ENCODE measurements around the gene SGK2. TPM values are rescaled to one million over a fixed set of nuclear protein-coding genes. Genes with fewer than 3 reads are reported as not detected.

The SGK2 gene
- polyA plus RNA-seq (ENCODE audit: insufficient read length): 73.0 TPM
- long read RNA-seq, donor 1, transcript SGK2-203 (13 exons, 1,911 nt): major isoform, 5 of 8 reads
- long read RNA-seq, donor 1, partial matches to known transcripts: 0 of 8 reads
- long read RNA-seq, donor 1, other reads (novel, unspliced or antisense): 0 of 8 reads
- long read RNA-seq, donor 2, partial matches to known transcripts: 0 of 1 reads
- long read RNA-seq, donor 2, other reads (novel, unspliced or antisense): 0 of 1 reads
- long read RNA-seq, donor 3, partial matches to known transcripts: 0 of 3 reads
- long read RNA-seq, donor 3, other reads (novel, unspliced or antisense): 0 of 3 reads
- long read RNA-seq, donor 4: 0 reads
- long read RNA-seq, donor 5, partial matches to known transcripts: 0 of 1 reads
- long read RNA-seq, donor 5, other reads (novel, unspliced or antisense): 0 of 1 reads
- long read RNA-seq, donor 6, partial matches to known transcripts: 0 of 3 reads
- long read RNA-seq, donor 6, other reads (novel, unspliced or antisense): 0 of 3 reads
- long read RNA-seq, donor 7, partial matches to known transcripts: 5 of 9 reads
- long read RNA-seq, donor 7, other reads (novel, unspliced or antisense): 0 of 9 reads
- long read RNA-seq, donor 8, partial matches to known transcripts: 0 of 1 reads
- long read RNA-seq, donor 8, other reads (novel, unspliced or antisense): 0 of 1 reads

DNA sequence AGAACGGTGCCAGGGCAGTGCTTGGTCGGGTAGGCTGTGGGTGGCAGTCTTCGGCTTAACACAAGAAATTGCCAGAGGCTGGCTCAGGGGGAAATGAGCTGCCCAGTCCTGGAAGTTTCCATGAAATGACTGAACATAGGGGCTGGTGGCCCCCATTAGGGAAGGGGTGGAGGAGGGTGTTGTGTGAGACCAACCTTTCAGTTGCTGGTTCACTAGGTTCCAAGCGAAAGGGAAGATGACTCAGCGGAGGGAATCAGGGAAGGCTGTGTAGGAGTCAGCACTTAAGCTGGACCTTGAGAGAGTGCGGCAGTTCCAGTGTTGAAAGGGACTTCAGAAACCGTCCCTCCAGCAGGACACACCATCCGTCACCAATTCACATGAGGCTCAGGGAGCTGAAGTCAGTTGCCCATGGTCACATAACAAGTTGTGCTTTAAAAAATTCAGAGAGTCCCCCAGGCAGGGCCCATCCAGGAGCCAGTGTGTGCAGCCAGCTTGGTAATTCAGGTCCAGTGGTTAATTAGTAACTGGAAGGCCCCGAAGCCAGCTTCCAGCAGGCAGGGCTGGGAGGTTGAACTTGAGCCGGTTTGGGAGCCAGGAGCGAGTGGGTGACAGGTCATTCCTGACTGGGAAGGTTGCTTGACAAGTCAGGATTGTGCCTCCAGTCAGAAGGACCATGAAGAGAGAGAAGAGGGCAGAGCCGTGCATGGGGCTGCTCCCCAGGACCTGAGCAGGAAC is at the start of gene SGK2:
TSS of gene SGK2 (plus strand) at position 616 of the 735 bp plus-strand sequence. CDS start 7,469 bp downstream, outside the sequence.
- peak; percentile 78 for DNase-seq

DNA sequence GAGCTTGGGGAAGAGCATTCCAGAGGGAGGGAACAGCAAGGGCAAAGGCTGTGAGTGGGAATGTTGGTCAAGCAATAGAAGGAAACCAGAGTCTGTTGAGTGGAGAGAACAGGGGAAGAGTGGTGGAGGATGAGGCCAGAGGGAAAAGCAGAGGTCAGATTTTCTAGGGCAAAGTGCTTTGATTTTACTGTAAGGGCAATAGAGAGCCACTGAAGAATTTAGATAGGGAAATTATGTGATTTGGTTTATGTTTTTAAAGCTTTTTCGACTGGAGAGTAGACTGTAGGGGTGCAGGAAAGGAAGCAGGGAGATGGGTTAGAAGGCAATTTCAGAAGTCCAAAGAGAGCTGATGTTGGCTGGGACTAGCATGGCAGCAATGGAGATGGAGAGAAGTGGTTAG is 46.9 kb upstream of the SGK2 start:
- DNase-seq: no peak

DNA sequence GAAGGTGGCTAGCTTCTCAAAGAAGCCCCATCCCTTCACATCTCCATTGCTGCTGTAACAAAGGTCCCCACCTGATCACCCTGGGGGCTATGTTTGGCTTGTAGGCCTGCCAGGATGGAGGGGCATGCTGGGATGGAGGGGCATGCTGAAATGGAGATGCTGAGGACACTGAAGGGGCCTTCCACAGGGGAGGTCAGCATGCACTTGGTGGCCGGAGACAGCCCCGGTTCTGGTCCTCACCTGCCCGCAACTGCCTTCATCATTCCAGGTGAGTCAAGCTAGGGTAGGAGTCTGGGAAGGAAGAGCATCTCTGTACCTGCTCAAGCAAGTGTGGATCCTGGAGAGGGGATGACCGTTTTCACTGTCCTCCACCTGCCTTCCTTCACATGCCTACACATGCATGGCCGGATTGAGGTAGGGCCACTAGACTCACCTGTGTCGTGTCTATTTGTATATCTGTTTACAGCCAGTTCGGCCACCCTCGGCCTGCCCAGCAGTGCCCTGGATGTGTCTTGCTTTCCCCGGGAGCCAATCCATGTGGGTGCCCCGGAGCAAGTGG is 45.4 kb upstream of the SGK2 start:
- no peak for DNase-seq

DNA sequence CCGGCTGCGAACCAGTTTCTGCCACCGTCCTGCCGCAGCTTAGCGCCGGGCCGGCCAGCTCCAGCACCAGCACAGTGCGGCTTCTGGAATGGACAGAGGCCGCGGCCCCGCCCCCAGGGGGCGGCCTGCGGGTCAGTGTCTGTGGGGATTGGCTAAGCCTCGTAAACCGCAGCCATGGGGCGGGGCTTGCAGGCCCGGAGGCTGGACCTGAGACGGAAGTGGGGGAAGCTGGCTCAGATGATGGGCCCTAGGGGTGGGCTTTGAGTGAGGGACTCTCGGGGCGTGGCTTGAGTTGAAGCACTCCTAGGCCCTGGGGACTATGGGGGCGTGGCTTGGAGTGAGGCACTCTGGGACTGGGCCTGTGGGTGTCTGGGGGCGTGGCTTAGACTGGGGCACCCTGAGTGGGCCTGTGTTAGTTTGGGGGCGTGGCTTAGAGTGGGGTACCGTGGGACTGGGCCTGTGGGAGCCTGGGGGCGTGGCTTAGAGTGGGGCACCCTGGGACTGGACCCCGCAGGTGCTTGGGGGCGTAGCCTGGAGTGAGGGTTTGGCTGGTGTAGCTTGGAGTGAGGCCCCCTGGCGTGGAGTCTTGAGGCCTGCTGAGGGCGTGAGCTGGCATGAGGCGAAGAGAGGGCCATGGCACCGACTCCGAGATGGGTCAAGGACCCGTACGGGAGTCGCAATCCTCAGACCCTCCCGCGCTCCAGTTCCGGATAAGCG is 44.7 kb upstream of the SGK2 start:
- peak; percentile 98 for DNase-seq

DNA sequence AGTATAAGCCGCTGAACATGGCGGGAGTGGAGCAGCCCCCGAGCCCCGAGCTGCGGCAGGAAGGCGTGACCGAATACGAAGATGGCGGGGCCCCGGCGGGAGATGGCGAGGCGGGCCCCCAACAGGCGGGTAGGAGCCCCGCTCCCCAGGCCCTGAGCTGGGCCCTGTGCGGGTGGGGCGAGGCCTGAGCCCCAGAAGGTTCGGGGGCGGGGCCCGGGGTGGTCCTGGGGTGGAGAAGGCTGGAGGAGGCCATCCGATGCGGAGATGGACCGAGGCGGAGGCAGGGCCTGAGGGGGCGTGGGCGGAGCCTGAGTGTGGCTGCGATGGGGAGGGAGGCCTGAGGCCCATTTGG is 44.2 kb upstream of the SGK2 start:
- no peak for DNase-seq

DNA sequence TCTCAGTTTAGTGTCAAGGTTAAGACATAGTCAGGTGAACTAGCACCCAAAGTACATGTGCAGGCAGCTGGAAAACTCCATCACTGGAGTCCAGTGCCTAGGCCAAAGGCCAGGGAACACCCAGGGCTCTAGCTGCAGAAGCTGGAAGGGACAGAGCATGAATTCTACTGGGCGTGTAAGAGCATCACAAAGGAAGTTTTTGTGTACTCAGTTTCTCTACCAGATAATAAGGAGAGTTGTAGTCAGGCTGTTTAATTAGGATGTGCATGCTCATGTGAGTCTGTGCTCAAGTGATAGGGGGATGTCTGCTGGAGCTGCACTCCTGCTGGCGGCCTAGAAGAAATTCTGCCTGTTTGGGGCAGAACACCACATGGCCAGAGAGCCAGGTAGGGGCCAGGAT is 43.2 kb upstream of the SGK2 start:
- no peak for DNase-seq

DNA sequence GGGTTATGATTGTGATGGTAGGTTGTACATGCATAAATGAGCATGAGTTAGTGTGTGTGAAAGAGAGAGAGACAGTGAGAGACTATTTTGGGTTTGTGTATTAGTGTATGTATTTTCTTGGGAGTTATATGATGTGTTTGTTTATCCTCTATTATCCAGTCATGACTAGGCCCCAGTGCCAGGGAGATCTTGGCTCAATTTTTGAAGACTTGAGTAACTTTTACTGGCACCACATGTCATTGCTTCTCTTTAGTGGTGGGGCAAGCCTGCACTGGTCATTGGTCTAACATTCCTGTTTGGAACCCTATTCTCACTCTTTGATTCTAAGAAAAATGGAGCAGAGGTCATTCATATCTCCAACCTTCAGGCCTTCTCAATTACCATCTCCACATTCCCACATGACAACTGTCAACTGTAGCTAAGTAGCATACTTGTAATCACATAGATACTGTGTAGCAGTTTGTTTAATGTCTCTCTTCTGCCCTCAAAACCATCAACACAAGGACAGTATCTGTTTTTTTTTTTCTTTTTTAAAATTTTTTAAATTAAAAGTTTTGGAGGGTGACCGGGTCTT is 42.5 kb upstream of the SGK2 start:
- DNase-seq: no peak

DNA sequence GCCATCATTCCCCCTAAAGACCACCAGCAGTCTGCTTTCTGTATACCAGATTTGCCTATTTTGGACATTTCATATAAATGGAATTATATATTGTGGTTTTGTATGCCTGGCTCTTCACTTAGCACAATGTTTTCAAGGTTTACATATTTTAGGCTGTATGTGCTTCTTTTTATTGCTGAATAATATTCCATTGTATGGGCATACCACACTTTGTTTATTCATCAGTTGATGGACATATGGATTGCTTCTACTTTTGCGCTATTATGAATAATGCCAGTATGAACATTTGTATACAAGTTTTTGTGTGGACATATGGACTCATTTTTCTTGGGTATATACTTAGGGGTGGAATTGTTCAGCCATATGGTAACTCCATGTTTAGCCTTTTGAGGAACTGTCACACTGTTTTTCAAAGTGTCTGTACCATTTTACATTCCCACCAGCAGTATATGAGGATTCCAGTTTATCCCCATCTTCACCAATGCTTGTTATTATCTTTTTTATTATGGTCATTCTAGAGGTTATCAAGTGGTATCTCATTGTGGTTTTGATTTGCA is 38.7 kb upstream of the SGK2 start:
- DNase-seq: no peak

DNA sequence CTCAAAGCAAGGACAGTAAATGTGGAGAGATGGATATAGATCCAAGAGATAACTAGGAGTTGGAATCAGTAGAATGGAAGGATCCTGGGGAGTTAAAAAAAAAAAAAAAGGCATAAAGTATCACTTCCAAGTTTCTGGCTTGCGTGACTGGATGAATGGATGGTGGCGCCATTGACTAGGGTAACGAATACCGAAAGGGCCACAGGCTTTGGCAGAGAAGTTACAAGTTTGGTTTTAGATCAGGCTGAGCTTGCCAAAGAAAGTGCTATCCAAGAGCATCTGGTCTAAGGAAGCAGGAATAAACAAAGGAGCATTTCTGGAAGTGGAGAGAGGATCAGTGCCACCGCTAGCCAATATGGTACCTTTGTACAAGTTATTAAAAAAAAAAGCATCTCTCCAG is 33.8 kb upstream of the SGK2 start:
- no peak for DNase-seq

DNA sequence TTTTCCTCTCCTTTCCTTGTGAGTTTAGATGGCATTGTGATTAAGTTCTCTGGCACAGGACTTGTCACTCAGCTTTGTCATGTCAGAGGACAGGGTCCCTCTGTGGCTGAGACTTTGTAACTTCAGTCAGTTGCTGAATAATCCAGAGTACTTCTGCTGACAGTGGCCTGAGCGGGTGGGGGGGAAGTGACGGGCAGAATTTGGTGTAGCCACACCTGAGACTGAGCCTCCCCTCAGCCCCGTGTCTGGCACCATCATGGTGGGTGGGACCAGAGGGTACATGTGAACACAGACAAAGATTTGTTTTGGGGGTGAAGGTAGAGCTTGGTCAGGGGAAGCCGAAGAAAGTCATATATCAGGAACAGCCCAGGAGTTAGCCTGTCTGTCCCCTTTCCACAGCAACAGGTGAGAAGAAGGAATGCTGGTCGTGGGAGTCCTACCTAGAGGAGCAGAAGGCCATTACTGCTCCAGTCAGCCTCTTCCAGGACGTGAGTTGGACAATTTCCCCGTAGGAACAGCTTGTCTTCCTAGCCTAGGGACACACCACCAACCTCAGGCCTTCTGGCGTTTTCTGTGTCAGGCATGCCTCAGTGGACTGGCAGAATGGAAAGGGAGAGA is 30.5 kb upstream of the SGK2 start:
- DNase-seq: no peak

DNA sequence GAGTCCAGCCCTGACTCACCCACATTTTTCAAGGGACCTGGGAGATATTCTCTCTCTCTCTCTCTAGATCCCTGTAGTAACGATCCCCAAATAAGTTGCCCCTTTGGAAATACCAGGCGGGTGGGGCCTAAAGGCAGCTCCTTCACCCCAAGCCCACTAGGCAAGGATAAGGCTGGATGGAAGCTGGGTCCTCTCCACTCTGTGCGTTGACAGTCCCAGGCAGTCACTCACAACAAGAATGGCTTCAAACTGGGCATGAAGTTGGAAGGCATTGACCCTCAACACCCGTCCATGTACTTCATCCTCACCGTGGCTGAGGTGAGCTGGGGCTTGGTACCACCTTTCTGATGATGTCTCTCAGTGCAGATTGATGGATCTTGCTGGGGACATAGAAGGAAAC is 29.8 kb upstream of the SGK2 start:
- DNase-seq: no peak

DNA sequence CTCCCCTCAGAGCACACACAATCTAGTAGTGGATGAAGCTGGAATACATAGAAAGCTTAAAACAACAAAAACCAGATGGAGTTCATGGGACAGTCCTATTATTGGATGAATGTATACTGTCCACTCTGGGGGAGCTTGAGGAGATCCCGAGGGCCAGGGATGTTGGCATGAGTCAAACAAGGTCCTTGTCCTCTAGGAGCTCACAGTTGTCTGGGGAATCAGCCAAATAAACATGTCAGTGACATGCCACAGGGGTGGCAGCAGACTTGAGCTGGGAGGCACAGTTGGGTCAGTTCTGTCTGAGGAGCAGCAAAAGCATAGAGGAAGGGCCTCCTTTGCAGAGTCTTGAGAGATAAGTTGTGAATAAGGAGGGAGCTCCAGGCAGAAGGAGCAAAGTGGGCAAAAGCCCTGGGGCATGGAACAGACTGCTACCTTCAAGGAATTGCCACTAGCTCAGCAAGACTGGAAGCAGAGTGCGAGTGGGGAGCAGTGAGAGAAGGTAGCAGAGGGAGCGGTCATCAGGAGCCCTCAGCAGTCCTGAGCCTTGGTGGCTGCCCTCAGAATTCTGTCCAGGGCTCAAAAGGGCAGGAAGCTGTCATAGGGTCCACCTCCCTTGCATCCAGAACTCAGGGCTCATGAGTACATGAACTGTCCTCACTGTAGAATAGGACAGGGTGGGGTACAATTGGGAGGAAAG is 29.2 kb upstream of the SGK2 start:
- DNase-seq: no peak

DNA sequence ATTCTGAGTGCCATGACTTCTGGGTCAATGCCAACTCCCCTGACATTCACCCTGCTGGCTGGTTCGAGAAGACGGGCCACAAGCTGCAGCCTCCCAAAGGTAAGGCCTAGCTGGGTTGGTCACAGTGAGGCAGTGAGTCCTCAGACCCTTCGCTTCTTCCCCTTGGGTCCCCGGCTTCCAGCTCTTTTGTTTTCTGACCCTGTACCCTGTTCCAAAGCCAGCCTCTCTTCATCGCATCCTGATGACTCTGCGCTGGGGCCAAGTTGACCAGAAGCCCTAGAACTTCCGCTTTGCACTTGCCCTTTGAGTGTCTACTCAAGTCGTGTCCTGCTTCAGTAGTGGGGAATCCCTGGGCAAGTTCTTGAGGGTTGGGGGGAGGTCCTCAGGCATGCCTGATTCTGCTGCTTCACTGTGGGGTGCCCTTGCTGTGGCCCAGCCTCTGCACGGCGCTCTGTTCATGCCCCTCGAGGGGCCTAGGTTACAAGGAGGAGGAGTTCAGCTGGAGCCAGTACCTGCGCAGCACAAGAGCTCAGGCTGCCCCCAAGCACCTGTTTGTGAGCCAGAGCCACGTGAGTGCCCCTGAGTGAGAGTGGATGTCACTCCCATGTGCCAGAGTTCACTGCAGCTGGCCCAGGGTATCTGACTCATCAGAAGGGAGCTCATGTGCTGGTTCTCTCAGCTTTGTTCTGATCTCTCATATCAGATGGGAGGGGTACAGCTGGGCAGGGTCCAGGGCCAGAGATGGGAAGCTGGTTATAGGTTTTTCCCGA is 28.3 kb upstream of the SGK2 start:
- DNase-seq: no peak

DNA sequence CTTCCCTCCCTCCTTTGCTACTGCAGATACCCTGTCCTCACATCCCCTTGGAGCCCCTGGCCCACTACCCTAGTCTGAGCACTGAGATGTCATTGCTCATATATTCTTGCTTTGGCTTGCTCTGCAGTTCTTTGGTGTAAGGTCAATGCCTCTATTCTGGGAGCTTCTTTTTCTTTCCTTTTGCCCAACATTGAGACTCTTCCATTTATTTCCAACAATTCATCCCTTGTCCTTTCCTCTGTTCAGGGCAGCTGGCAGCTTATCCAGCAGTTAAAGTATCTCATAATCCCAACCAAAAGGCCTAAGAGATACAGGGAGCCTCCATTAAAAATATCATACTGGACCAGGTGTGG is 27.8 kb upstream of the SGK2 start:
- no peak for DNase-seq

DNA sequence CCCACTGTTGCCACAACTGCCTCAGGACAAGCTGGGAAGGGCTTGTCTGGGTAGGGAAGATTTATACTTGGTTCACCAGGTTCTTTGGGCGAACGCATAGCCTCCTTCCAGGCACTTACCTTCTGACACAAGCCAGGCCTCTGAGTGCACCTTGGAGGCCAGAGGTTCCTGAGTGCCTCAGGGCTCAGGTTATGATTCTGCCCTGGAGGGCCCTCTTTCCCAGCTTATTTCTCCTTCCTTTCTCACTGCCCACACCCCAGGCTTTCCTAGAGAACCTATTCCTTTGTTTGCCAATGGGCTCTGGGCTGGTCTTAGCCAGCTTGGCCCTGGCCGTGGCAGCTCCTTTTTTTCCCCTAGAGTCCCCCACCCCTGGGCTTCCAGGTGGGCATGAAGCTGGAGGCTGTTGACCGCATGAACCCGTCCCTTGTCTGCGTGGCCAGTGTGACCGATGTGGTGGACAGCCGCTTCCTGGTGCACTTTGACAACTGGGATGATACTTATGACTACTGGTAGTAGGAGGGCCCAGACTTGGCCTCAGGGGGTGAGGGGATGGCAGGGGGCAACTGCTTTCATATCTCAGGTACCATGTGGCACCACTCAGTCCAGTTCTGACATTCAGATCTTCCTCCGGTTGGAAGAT is 26.3 kb upstream of the SGK2 start:
- no peak for DNase-seq

DNA sequence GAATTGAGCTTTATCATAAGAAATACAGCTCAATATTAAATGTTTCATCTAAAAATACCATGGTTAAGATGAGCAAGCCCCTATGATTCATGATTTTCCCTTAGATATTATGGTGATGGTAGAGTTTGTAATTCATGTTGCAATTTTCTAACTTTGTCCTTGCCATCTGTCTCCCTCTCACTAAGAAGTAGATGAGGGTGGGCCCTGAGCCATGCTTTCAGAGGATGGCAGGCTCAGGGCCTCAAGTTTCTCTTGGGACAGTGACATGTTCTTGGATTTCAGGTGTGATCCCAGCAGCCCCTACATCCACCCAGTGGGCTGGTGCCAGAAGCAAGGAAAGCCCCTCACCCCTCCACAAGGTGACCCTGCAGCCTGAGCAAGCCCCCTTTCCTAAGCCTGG is 25.8 kb upstream of the SGK2 start:
- DNase-seq: no peak

DNA sequence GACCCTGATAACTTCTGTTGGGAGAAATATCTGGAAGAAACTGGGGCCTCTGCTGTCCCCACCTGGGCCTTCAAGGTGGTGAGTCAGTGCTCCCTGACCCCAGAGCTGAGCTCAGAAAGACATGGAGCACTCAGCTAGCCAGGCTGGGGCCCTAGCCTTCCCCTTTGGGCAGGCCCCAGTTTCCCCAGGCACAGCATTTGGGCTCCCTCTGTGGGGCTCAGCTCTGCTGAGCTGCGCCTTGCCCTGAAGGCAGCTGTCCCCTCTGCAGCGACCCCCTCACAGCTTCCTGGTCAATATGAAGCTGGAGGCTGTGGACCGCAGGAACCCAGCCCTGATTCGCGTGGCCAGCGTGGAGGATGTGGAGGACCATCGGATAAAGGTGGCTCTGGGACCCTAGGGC is 24.8 kb upstream of the SGK2 start:
- no peak for DNase-seq

DNA sequence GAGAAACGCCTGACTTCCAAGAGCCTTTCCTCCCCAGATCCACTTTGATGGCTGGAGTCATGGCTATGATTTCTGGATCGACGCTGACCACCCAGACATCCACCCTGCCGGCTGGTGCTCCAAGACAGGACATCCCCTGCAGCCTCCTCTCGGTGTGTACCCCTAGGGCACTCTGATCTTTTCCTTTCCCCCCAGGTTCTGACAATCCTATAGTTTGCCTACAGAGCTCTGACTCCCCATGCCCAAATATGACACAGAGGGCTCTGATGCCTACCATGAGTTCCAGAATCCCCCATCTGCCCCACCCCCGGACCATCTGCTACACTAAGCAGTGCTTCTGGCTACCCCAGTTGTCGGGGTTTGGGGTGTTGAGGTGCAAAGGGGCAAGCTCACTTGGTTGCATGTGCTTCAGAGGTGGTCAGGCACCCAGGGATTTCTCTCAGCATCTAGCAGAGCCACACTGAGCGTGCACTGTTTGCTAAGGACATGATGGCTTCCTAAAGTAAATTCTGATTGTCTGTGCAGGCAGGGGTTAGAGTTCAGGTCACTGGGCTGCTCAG is 24.0 kb upstream of the SGK2 start:
- DNase-seq: no peak
